NCI-H526 (cell line): ENCODE data around the gene SERPINA3.
"Not testable (repeated sequence)": the region's sequence is repeated elsewhere in the genome, so short reads cannot be mapped to it uniquely, and the experiment has no call there.

Experiments used
- DNase-seq, 2 experiments: peaks; one replicate each; lab custom pipeline; 2025; lab: John Stamatoyannopoulos, UW

Gene SERPINA3

DNA sequence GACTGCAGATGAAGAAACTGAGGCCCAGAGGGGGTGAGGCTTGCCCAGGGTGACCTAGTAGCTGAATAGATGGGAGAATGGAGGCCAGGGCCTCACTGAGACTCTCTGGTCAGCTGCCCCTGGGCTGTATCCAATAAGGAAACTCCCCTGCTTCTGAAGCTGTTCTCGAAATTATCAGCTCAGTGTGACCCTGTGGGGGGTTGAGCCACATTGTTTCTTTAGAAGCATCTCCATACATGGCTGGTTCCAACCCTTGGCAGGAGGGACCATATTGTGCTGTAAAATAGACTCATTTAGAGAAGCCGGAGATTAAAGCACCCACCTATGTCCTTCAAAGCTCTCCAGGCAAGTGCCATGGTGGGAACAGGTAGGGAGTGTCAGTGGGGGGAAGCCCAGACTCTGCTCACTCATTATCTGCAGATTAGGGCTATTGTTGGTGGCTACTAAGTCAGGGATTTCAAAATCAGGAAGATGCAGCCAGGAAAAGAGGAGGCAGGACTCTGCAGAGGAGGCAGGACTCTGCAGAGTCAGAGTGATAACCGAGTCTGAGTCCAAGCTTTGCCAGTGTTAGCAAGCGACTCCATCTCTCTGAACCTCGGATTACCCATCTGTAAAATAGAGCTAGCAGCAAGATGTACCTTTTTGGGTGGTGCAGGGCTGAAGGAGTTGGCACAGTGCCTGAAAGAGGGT, 27.5 kb upstream of the SERPINA3 start:
- DNase-seq = no peak

DNA sequence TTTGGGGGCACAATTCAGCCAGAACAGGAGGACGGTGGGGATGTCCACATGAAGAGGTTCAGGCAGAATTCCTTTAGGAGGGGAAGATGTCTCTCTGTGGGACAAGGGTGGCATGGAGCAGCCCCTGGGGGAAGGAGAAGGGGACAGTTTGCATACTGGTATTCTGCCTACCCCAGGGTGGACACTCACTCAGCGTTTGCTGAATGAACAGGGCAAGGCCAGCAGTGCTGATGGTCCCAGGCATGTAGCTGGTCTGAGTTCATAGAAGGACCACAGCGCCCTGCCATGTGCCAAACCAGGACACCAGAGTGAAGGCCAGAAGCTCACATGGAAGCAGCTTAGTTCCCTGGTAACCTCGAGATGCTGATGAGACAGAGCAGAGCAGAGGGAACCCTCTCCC, 25.6 kb upstream of the SERPINA3 start:
- no peak for DNase-seq

DNA sequence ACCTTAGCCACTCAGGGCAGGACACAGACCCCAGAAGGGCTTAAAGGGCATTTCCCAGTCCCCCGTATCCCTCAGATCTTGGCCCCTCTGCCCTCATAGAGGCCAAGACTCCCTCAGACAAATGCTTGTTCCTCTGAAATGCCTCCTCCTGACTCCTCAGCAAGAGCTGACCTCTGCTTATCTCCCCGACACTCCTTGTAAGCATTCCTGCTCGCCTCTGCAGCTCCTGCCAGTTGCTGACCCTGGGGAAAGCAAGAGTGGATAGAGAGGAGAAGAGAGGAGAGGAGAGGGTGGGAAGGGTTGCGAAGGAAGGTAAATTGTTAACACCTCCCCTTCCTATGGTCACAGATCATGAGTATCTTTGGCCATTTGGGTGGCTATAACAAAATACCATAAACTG, 23.9 kb upstream of the SERPINA3 start:
- DNase-seq = no peak

DNA sequence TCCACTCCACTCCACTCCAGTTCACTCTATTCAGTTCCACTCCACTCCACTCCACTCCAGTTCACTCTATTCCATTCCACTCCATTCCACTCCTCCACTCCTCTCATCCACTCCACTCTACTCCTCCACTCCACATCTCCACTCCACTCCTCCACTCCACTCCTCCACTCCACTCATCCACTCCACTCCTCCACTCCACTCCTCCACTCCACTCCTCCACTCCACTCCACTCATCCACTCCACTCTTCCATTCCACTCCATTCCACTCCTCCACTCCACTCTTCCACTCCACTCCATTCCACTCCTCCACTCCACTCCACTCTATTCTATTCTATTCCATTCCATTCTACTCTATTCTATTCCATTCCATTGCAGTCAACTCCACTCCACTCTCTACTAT, 21.1 kb upstream of the SERPINA3 start:
- DNase-seq = no peak

DNA sequence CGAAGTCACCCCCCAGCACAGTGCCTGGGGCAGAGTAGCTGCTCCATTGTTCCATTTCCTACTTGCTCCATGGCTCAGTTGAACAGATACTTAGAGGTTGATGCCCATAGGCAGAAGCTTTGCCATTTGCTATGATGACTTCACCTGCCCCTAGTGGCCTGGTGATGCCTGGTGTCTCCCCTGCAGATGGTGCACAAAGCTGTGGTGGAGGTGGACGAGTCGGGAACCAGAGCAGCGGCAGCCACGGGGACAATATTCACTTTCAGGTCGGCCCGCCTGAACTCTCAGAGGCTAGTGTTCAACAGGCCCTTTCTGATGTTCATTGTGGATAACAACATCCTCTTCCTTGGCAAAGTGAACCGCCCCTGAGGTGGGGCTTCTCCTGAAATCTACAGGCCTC, 20.3 kb upstream of the SERPINA3 start:
- DNase-seq = no peak

DNA sequence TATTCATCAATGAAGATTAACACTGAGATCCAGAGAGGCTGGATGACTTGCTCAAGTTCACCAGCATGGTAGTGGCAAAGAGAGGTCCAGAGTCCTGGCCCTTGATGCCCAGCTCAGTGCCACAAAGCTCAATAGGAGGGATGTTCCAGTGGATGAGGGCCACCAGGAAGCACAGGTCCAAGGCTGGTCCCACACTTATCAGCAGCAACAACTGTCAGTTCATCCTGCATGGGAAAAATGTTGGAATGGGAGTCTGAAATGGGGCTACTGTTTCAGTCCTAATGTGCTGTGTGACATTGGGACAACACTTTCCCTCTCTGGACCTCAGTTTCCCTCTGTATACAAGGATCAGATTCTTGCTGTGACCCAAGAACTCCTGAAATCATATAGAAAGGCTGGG, 19.7 kb upstream of the SERPINA3 start:
- no peak for DNase-seq

DNA sequence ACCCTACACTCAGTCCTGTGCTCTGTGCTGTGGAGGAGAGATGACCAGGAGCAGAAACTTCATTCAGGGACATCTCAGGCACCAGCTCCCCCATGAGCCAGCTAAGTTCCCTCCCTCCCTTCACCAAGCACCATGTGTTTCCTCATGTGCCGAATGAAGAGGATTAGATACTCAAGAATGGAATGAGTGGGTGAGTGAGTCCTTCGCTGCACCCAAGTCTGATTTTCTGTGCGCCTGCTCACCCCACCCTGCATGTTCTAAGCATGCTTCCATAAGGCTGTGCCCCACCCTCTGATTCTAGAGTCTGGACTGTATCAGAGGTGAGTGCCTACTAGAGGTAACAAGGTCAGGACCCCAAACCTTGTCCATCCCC, 18.8 kb upstream of the SERPINA3 start:
- no peak for DNase-seq

DNA sequence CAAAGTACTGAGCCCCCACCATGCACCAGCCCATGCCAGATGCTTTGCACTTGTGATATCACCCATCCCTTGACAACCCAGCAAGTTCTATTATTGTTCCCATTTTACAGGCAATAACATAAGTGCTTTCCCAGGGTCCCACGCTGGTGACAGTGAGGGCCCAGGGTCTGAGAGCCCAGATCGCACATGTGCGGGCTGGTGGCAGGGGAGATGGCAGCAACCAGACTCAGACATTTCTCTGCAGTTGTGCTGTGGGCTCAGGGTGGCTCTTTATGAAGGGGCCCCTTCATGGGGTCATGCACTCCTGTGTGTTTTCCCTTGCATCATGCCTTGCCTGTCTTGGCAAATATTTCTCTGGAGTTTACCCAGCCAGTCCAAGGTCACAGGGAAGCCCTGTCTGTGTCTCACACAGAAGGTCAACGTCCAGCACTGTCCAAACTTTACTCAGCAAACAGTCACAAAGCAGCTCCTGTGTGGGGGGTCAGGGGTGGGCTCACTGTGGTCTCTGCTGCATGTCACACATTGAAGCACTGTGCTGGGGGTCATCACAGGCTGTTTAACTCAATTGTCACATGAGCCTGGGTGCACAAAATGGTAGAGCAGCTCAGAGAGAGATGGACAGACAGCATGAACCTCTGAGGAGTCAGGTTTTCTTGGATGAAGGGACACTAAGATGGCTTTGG, 18.3 kb upstream of the SERPINA3 start:
- DNase-seq = no peak

DNA sequence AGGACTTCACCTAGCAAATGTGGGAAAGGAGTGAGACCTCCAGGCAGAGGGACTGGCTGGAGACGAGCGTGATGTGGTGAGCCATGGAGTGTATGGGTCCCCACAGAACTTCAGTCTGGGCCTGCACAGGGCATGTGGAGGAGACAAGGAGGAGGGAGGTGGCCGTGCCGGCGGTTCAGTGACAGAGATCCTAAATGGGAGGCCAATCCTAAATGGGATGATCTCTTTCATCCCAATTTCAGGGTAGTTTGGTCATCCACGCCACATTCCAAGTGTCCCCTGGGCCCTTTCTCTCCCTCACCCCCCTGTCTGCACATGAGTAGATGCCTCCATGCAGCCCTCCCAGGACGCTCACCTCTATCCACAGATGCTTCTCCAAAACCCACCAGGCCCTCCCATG, 17.8 kb upstream of the SERPINA3 start:
- no peak for DNase-seq

DNA sequence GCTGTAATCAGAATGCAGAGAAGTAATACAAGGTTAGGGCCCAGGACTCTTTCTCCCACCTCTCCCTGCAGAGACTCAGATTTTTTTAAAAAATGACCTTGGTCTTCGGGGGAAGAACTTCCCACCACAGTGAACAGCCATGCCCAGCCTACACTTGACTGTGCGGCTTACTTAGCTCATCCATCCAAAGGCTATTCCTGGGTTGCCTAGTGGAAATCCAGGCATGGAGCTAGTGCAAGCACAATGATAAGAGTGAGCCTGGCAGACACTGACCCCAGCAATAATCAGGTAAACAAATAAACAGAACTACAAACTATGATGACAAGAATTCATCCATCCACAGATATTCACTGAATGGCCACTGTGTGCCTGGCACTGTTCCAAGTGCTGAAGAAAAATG, 16.3 kb upstream of the SERPINA3 start:
- DNase-seq = no peak

DNA sequence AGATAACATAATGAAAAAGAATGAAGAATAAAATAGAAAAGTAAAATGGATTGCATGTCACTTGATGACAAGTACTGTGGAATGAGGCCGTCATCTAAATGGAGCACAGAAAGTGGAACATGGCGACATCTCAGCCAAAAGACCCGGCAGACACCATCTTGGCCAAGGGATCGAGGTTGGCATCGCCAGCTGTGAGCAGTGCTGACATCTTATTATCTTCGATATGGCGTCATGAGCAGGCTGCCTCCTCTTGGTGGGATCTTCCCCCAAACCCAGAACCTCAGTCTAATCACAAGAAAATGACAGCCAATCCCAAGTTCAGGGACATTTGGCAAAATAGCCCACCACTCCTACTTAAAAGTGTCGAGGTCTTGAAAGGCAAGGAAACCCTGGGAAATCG, 15.8 kb upstream of the SERPINA3 start:
- no peak for DNase-seq

DNA sequence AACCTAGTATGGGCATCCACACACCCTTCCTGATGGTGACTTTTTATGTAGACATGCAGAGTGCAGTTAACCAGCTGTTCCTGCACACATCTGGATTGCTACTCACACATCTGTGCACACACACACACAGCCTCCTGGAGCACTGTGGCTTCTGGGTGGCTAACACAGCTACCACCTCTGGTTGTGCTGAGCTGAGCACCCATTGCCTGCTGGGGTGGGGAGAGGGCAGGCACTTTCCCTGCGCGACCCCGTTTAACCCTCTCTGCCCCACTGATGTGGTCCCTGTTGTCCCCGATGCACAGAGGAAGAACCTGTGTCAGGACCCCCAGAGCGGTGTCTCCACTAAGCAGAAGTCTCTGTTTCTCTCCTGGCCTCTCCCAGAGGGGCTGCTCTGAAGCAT, 14.4 kb upstream of the SERPINA3 start:
- no peak for DNase-seq

DNA sequence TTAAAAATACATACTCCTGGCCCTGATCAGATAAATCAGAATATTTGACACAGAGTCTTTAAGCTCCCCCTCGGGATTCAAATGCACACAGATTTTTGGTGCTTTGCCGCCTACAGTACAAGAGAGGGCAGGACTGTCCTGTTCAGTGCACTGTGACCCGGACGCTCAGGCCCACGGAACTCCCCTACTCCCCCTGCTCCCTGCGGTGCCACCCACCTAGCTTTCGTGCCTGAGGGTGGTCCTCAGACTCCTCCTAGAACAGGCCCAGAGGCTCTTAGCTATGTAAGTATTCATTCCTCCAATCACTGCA, 13.7 kb upstream of the SERPINA3 start:
- DNase-seq = no peak

DNA sequence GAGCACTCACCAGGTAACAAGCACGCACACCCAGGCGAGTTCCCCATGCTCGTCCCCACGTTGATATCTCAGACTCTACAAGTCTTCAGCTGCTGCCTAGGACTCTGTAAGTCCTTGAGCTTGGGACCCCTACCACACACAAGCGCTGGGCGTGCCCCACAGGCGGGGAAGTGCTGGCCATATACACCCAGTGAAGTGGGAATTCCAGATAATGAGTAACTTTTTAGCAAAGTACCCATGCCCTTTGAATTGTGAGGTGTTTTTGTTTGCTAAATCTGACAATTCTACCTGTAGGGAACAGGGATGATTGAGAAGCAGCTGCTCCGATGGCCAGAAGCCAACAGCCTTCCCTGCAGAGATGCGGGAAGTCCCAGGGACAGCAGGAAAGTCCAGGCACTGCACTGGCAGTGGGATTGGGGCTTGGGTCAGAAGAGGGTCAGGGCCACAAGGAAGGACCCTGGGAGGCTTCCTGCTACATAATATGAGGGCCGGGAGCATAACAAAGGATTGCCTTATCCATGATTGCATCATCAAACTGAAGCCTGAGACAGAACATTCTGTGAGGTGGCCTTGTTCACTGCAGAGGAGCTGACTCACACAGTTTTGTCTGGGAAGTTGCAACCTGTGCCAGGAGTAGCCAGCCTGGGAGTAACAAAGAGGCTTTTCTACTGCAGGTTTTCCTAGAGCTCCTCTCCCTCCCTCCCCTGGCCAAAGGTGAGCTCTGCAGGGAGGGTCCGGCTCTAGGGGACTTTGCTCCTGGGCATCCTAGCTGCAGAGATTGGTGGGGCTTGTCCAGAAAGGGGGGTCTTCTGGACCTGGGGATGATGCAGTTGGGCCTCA, 13.2 kb upstream of the SERPINA3 start:
- DNase-seq = peak in 1 of 2 experiments; percentile 8

DNA sequence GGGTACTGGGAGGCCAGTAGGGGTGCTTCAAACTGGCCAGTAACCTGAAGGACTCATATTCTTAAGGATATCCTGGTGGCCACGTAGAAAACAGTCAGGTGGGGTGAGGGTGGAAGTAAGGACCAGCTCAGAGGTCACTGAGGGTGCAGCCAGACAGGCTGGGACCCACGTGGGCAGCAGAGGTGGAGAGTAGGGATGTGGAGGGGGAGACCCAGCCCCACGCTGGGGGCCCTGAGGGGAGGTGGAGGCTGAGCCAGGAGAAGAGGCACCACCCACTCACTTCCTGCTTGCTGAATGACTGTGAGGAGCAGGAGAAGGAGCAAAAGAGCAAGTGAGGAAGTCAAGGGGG, 12.6 kb upstream of the SERPINA3 start:
- no peak for DNase-seq

DNA sequence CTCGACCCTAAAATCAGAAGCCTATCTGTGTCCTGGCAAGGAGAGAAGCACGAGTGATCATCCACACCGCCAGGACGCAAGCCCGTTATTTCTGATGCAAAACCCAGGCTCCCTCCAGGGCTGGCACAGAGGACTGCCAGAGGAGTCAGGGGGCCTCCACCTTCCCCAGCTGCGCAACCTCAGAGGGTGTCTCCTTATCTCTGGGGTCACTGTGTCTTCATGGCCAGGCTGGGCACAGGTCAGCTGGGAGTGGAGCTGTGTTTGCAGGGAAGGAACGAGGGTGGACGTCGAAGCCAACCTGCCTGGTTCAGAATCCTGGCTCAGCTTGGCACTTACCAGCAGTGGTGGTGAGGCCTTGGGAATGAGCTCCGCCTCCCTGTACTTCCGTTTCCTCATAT, 12.0 kb upstream of the SERPINA3 start:
- no peak for DNase-seq

DNA sequence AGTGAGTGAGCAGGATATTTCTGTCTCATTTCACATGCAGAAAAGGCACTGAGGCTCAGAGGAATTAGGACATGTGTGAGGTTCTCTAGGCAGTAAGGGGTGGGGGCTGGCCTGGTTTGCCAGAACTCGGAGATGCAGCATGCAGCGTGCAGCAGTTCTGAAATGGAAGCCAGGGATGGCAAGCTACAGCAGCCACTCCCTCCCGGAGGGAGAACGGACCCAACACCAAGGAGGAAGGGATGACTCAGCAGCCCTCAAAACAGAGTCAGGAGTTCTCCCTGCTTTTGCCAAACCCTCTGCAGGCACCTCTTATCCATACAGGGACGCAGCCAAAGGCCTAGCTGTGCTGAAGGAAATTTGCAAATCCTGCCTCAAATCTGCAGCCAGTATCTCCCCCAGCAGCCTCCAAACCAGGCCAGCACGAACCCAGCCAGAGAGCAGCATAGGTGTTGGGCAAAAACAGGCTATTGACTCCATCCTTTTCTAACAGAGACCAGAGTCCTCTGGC, 10.3 kb upstream of the SERPINA3 start:
- DNase-seq = no peak

DNA sequence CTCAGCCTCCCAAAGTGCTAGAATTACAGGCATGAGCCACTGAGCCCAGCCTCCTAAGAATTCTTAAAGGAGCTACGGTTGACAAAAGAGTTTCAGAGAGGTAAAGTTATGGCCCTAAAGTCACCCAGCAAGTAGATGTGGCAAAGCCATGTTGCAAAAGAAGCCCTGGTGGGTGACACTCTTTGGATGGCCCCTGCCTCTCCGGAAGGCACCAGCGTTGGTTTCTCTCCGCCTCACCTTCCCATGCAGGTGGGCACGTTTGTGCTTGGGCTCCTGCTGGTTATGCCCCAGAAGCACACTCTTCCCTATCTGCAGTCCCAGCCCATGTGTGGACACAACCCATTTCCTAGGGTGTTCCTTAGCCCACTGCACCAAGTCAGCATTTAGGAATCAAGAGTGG, 9.5 kb upstream of the SERPINA3 start:
- DNase-seq = no peak

DNA sequence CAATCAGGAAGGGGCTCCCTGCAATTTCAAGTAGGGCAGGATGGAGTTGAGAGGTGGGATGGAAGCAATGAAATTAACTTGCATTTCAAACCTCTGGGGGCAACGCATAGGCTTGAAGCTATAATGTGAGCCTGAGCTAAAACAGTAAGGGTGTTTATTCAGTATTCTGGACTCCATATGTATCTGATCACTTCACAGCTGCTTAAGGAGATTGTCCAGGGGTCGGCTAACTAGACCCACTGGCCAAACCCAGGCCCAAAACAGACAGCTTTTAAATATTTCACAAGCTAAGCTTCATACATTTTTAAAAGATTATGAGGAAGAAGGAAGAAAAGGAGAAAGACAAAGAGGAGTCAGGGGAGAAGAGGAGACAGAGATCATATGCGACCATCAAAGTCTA, 6.8 kb upstream of the SERPINA3 start:
- DNase-seq = no peak

DNA sequence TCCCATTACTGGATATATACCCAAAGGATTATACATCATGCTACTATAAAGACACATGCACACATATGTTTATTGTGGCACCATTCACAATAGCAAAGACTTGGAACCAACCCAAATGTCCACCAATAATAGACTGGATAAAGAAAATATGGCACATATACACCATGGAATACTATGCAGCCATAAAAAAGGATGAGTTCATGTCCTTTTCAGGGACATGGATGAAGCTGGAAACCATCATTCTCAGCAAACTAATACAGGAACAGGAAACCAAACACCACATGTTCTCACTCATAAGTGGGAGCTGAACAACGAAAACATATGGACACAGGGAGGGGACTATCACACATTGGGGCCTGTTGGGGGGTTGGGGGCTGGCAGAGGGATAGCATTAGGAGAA, 3.2 kb upstream of the SERPINA3 start:
- not testable (repeated sequence) for DNase-seq

DNA sequence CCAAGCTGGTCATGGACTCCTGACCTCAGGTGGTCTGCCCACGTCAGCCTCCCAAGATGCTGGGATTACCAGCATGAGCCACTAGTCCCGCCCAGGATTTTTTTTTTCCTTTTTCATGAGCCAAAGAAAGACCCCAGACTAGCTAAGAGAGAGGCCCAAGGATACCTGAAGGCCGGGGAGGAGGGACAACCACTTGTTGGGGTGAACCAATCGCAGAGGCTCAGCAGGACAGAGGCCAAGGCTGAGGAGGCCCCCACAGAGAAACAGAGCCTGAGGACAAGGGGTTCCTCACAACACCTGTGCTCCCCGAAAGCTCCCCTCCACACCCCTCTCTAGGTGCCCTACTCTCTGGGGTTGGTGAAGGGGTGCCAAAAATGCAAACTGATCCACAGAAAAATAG, 1.0 kb upstream of the SERPINA3 start:
- DNase-seq = no peak

DNA sequence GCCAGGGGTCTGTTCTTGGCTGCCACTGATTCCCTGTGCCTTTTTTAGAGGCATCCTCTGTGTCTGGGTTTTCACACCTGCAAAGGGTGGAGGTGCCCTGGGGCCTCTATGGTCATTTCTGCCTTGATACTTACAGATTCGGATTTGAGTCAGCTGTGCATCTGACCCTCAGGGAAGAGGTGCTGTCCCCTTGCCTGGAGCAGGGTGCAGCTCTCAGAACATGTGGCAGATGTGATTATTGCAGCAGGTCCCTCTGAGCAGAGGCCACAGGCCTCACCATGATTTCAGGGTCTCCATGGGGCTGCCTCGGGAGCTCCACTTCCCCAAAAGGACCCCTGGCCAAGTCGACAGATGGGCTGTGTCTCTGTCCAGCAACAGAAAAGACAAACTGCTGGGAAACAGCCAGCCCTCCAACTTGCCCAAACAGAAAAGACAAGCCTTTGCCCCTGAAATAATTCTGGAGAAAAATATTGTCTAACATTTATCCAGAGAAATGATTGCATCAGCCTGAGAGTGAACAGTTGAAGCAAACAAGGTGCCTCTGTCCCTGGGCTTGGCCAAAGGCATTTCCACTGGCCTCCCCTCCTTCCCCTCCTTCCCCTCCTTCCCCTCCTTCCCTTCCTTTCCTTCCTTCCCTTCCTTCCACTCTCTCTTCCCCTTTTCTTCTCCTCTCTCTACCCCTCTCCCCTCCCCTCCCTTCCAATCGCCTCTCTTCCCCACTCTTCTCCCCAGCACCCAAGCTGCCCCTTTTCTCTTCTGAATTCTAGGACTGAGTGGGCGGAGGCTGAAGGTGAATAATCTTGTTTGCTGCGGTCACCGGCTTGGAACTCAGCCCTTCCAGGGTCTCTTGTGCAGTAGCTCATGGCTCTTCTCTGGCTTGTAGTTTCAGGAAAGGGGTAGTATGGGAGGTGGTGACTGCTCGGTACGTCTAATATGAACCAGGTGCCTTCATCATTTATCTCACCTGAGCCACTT, 676 bp downstream of the SERPINA3 start:
- no peak for DNase-seq
